RKO (cell line): ENCODE data around the gene NXPH1.

Experiments
- DNase-seq: peaks from one replicate; pipeline ENCODE4 v3.0.0-alpha.2; 2016; ENCODE audit warnings: low spot score

The NXPH1 gene

DNA sequence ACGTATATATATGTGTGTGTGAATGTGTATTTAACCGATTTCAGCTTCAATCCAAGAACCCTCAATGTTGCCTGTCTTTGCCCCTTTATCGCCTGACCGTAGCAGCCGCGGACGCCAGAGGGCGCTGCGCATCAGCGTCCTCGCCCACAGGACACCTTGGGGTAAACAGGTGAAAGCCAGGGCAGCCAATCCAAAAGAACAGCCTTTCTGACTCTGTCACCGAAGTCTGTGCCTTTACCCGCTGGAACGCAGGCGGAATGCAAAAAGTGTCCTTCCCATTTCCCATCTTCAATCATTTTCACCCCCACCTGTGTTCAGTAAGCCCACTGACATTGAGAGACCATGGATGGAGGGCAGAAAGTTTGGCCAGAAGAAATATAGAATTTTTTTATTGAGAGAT lies 3.6 kb downstream of the NXPH1 start:
- DNase-seq: peak; percentile 13

DNA sequence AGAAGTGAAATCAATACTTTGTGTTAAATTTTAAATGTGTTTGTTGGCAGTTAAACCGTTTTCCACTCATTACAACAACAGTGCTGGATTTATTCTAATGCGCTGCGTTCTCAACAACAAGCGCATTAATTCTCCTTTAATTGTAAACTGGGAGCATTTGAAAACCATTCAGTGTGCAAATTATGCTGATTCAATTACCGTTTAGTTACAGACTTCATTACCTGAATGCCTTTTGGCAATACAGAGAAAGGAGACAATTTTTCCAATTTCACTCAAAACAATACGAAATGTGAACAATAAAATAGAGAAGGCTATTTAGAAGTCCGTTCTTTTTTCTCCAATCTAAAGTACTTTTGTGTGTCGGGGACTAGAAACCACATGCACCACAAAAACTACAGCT lies 4.2 kb downstream of the NXPH1 start:
- no peak for DNase-seq

DNA sequence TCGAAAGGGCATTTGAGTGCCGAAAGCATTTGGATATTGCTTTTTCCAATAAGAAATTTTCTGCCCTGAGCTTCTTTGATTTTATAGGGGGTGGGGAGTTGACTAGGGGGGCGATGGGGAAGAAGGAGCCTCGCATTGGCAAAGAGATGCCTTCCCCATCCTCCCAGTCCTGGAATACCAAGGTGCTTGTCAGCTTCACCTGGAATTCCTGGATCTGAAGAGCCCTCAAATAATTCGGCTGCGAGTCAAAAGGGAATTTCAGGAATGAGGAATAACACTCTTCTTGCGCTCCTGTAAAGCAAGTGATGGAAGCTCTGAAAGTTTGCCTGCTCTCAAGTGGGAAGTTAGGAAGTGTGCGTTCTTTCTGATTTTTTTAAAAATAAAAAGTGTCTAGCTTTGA lies 7.3 kb downstream of the NXPH1 start:
- DNase-seq: no peak

DNA sequence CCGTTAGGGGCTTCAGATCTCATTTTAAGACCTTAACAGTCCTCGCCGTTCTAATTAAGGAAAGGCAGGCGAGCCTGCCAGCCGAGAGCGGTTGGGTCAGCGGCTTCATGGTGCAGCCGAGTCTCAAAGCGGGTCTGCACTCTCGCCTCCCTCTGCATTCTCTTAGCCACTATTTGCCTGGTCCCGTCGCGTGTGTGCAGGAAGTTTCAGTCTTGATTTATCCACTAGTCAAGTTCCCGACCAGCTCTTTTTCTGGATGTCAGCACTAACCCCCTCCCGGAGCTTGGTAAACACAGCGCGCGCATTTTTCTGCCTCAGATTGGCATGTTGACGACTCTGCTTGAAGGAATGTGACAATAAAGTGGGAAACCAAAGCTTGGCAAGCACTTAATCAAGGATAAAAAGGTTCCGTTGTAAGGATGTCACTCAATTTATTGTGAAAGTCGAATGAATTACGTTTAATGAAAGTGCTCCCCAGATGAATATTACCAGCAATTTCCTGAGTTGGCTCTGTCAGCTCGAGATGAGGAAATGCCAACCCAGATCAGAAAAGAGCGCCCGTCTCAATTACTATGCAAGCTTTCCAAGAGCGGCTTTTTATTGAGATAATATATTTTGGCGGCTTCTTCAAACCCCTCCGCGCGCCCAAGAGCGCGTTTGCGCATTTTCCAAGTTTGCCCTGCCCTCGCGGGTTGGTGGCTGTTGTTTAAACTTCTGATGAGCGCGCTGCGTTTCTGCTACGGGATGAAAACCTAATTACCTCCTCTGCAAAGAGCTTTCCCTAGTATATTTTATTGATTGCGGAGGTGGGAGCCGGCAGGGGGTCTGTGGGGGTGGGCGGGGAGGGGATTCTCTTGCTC lies 7.9 kb downstream of the NXPH1 start:
- no peak for DNase-seq

DNA sequence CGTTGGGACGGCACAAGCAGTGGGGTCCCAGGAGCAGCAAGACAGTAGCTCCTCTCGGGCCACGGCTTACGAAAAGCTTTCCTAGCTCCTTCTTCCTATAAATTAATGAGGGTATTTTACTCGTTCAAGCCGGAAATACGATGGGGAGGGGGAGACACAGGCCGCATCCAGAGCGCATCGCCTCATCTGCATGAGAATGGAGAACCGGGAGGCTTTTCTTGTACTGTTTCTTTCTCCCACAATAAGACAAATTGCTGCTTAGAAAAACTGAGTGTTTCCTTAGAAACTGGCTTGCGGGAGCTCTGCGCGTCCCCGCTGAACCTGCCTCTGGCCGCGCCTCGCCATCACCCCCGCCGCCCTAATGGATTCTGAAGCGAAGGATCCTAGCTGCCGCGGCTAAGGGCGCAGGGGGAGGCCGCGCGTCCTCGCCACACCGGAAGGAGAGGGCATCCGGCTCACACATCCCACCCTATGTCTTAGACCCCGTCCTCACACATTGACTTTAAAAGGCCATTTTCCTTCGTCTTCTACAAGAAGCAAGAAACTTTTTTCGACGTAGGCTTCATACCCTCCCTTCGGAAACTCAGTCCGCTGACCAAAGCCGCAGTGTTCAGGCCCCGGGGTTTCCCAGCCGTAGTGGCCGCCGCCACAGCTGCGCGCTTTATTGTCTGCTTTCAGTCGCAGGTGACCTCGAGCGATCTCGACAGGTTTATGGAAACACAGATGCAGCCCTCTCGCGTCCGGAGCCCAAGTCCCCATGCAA lies 8.8 kb downstream of the NXPH1 start:
- DNase-seq: no peak

DNA sequence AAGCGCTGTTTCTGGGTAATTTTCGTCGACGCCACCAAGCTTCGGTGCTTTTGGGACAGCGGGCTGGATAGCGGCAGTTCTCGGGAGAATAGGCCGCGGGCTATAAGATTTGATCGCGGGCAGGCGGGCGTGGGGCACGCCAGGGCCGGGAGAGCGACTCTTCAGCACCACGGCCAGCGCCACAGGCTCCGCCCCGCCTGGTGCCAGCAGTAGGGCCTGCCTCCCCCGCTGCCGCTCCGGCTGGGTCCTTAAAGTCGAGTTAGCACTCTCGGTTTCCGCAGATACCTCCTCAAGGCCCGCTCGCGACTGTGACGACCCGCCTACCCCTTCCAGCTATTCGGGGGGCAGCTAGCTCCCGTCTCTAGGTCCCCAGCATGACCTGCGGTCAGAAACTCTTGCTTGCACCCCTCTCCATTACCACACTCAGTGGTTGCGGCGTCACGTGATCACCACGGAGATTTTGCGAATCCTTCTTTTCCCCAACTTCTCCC lies 9.4 kb downstream of the NXPH1 start:
- DNase-seq: no peak

DNA sequence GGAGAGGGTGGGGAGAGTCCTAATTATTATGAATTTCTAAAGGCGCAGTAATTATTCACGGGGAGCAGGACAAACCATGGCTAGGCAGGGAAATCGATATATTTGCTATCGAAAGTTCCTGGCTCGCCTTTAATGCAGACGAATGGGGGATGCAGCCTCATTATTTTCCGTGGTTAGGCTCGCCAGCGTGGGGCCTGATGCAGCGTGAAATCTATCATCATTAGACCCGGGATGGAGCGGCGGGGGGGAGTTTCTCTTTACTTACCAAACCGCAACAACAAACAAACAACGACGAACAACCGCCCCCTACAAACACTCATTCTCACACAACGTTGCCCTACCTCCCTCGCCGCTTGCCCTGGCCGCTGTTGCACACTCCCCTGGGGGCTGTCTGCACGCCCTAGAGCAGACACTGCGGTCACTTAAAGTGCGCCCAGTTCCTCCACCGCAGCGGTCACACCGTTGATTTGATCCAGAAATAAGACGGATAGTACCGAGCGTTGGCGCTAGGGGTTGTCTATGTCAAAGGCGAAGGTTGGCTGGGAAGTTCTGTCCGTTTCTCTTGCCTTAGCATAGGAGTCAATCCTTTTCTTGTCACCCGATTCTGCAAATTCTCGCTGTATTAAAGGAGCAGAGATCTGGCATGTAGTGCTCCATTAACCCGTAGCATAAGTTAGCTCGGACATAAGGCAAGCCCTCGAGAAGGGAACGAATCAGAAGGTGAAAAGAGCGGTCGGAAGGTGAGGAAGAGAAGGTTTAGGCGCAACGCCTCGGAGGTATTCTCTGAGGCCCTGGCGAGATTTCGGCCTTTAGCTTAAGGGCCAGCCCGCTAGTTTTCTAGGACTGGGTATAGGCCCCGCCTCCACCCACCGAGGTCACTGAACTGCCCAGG lies 10.4 kb downstream of the NXPH1 start:
- no peak for DNase-seq

DNA sequence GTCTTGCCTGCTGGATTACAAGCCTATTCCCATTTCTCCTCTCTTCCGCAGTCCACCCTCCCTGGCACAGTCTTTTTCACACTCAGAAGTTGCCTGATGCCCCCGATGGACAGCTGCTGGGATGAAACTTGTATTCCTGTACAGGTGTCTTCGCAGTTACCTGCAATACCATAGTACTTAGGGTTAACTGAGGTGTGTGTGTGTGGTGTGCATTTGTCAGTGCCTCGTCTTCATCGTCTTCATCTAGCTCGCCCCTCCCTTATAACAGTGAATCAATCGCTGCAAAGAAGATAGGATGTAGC lies 11.0 kb downstream of the NXPH1 start:
- DNase-seq: no peak

DNA sequence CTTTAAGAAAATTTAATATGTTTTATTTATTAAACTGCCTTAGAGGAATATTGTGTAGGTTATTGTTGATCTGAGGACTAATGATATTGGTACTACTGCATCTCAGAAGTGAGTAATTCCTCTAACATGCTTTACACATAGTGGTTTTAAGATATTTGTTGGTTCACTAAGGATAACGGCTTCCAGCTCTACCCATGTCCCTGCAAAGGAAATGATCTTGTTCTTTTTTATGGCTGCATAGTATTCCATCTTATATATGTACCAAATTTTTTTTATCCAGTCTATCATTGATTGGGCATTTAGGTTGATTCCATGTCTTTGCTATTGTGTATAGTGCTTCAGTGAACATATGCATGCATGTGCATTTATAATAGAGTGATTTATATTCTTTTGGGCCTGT lies 20.1 kb downstream of the NXPH1 start:
- DNase-seq: no peak

DNA sequence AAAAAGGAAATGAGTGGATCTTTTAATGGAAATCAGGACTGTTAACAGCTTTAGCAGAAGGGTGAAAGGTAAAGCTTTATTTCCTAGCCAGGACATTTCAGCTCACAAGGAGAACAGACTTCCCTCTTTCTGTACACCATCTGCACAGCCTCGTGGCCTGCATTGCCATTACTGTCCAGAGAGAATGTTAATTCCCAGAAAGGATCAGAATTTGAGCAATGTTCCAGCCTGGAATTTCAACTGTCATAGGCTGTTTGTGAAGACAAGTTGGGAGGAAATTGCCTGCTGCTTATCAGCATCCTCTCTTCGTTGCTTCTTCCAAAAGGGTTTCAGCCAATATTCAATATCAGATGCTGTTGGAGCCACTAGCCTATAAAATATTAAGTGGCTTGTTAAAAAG lies 22.0 kb downstream of the NXPH1 start:
- no peak for DNase-seq

DNA sequence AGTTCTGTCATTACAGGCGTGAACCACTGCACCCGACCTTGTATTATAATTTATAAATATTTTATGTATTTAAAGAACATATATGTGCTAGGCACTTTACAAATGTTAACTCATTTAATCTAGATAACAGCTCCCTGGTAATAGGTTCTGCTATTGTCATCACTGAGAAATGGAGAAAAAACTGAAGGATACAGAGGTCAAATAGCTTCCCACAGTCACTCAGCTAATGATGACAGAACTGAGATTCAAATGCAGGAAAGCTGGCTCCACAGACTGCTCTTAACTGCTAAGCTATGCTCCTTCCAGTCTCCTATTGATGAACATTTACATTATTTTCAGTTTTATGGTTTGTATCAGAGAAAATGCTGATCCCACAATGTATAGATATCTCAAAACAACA lies 28.9 kb downstream of the NXPH1 start:
- no peak for DNase-seq

DNA sequence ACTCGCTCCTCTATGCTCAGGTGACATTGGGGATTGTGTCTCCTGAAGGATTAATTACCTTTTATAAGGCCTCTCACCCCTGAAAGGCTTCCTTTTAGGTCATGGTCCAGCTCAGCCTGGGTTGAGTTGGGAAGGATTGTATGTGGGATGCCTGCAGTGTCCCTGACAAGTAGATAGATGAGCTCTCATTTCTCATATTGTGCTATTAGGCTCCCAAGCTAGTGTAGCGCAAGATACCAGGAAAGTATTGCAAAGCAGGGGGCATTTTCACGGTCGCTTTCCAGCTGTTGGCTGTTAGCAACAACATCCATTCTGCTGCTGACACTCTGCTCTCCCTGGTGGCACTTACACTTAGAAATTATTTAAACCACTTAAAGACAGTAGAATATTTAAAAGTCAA lies 31.9 kb downstream of the NXPH1 start:
- no peak for DNase-seq

DNA sequence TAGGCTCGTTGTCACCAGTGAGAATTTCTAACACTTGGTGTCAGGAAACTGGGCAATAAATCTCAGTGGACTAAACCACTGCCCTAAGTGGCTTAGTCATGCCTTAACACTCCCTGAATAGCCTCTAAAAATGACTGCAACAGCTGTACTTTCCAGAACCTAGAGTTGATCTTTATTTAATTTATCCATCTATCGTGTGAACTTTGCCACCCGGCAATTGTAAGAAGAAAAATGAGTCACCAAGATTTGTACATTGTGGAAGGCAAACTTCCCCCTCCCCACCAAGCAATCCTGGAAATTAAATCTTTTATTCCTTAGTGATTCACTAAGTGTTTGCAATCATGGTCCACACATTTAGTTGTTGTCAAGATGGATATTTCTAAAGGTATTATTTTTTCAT lies 47.1 kb downstream of the NXPH1 start:
- DNase-seq: no peak

DNA sequence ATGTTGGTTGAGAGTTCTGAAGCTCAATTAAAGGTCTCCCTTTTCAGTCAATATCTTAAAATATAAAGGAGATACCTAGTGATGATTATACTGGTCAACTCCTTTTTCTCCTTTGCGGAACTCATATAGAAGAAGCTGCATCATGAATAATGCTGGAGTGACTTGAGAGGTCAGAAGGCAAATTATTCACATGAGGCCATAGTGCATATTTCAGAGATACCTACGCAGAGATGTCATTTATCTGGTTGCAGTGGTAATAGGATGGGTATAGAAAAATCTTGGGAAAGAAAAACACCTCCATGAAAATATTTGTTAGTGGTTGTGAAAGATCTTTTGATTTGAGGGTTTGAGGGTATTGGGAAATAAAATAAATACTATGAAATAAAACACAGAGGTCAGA lies 47.7 kb downstream of the NXPH1 start:
- DNase-seq: no peak

DNA sequence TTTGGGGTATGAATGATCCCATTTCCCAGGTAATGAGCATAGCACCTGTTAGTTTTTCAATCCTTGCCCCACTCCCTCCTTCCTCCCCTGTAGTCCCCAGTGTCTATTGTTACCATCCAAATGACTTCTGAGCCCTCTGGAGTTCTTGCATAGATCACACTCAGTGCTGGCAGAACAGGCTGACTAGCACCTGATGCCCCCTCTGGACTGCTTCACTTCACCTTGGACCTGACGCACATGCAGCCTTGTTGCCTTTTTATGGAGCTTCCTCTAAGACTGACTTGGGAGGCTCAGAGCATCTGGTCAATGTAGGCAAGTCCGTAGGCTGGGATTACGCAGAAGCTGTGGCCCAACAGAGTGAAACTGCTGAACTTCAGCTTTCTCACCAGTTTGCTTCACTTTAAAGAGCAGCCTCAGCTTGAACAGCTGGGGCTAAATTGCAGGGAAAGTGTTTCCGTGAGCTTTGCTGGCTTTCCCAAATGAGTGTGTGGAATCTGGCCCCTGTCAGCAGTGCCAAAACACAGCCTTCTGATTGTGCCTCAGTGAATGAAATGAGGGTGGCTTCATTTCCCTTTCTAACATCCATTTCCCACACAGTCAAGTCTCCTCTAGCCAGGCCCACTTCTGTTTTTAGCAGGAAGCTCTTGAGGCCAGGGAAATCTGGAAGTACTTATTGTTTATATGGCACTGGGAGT lies 48.5 kb downstream of the NXPH1 start:
- DNase-seq: no peak

DNA sequence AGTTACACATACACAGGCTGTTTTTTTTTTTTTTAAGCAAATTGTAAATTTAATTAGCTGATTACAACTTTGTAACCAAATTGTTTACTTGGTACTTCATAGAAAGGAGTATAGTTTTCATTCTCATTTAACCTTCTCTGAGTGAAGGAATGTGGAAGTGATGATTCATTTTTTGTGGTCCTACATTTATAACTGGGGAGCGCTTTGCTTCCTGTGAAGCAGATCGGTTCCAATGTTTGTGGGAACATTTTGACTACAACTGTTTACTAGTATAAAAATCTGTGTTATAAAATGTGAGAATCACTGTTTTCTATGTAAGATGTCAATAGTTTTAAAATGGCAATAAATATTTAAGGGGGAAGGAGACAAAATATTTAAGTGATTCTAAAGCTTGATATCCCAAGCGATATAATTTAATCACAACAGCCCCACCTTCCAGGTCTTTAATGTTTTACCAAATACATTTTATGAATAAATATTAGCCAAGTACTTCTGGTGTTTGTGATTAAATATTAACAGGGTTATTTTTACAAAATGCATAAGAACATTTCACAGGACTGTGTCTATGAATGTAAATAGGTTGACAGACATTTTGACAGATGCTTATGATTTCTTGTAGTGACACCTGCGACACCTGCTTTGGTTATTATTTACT lies 57.1 kb downstream of the NXPH1 start:
- no peak for DNase-seq

DNA sequence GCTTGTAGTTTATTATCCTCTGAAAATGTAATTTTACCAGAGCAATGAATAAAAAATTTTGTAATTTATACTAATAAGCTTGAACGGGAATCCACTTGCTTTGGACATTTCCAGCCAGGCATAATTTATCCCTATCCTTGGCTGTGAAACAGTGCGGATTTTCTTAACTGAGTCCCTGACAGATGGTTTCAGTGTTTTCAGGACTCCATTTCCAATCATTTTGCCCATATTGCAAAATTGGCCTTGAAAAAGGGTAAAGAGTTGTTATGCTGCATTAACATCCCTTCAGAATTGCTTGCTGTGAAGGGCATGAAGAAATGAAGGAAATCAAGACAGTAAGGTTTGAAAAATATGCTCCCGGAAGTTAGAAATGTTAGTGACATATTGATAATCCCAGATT lies 57.7 kb downstream of the NXPH1 start:
- DNase-seq: no peak

DNA sequence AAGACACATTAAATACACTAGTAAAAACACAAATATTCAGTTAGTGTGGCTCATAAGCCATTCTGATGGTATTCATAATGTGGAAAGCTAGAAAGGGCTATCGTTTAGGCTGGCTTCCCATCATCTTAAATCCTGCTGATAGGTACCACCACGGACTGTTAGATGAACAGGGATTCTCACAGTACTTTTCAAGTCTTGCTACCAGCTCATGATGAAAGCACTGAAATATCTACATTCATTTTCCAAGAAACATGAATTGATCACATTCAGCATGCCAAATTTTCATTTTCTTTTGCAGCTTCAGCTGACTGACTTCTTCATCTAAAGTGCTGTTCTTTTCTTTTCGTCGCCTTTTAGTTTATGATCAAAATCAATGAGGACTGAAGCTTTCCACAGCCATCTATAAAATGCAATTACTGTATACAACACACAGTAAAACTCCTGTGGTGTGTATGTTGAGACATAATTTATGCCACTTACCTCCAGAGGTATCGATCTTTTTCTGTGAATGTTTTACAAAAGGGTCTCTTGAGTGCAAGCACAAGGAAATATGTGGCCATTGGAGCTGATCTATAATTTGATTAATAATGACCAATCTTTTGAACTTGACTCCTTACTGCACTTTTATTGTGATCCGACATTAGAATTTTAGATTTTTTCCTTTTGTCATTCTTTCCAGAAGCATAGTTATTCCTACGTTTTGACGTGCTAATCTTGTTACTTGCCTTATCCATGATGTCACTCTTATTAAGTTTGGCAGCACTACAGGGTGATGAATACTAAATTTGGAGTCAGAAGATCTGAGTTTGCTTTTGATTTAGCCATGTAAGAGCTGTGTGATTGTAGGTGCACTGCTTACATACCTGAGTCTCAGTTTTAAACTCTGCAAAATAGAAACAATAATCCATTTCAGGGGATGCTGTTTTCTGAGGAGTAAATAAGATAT lies 58.4 kb downstream of the NXPH1 start:
- no peak for DNase-seq

DNA sequence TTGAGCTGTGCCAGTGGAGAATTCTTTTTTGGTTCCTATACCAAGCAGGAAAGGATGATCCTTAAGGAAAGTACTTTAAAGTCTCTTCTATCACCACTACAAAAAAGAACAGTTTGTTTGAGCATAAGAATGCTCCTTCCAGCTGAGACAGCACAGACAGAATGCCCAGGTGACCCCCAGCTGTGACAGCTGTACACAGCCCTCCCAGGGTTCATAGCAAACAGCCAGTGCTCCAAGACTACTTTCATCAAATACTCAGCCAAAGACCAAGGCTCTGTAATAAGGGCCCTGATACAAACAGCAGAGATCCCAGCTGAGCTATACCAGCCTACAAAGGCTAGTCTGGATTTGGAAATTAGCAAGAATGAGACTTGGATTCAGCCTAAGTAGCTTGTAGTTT lies 65.7 kb downstream of the NXPH1 start:
- DNase-seq: no peak

DNA sequence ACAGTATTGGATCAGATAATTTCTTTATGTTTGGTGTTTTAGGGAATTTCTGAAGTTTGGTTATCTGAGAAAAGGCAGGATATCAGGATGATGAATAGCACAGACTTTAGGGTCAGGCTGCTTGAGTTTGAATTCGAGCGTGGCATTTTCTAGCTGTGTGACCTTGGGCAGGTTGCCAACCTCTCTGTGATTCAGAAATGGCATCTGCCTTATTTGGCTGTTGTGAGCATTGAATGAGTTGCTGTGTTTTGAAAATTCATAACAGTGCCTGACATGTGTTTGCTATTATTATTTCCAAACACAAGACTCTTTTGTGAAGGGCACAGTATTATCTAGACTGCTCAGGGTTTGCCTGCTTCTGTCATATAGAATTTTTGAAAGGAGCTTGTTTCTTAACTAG lies 66.9 kb downstream of the NXPH1 start:
- no peak for DNase-seq
